Cardiac muscle cell (in vitro differentiated cells and primary cell): ENCODE measurements around the gene LOXL4. TPM values are rescaled to one million over a fixed set of nuclear protein-coding genes. Genes with fewer than 3 reads are reported as not detected.

Source experiments
- DNase-seq, 2 donors: peaks; one replicate each; pipeline versions ENCODE4 v3.0.0 to v3.0.0-alpha.2; 2010 to 2017; ENCODE audit warnings: low read depth in 1 of 2, low spot score in 1 of 2
- H3K27ac ChIP-seq: fragments of 200-600 bp; sonication (generic); 2 replicates; pipeline ENCODE4 v1.5.1; 2016
- H3K27me3 ChIP-seq: fragments of 200-600 bp; sonication (generic); 2 replicates; pipeline ENCODE4 v1.6.0; 2016; ENCODE audit warnings: control low read depth
- H3K36me3 ChIP-seq: fragments of 200-600 bp; sonication (generic); 2 replicates; pipeline ENCODE4 v1.5.1; 2016; ENCODE audit warnings: control low read depth
- H3K4me1 ChIP-seq: fragments of 200-600 bp; sonication (generic); 2 replicates; pipeline ENCODE4 v1.8.1; 2017; ENCODE audit warnings: low read depth, mild to moderate bottlenecking, mixed run types
- H3K4me3 ChIP-seq: fragments of 200-600 bp; sonication (generic); 2 replicates; pipeline ENCODE4 v1.5.1; 2016; ENCODE audit warnings: mild to moderate bottlenecking
- H3K9me3 ChIP-seq: fragments of 200-600 bp; sonication (generic); 2 replicates; pipeline ENCODE4 v1.5.1; 2017; ENCODE audit warnings: low read depth, mild to moderate bottlenecking, control low read depth
- polyA plus RNA-seq: library from polyadenylated mRNA; unstranded; fragments of >200 nt; fragmentation: Nextera tagmentation; extraction: Ambion mirVana; gene quantifications from 2 replicates; pipeline ENCODE4 v1.2.1, GENCODE V29; 2016
- total RNA-seq: library from RNA; depleted of rRNA; stranded (reverse); fragments of >200 nt; gene quantifications from 2 replicates; pipeline ENCODE4 v1.2.3, GENCODE V29; 2016
- TF ChIP-seq, protein P1 (sequence below): IDR thresholded peaks from 2 replicates; pipeline ENCODE4 v1.5.1; 2012; ENCODE audit warnings: low read depth, mild to moderate bottlenecking, low read length

LOXL4 gene
- total and polyA plus RNA-seq, 2 experiments from 2014 or later, result 3.1 to 10.9 TPM

DNA sequence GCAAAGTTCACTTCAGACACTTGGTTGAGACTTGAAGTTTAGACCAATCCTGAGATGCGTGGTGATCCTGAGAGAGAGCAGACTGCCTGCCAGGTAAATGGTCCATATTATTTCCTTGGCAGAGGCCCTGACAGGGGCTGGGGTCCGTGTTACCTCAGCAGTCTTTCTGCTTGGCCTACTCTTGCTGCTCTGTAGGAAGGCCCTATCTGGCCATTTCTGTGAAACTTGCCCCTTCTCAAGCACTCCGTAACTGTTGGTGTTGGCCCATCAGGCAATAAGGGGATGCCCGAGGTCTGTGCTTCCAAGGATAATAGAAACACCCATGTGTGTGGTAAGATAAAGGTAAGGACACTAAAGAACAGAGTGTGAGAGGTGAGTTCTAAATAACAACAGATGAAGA lies 20.0 kb downstream of the LOXL4 start:
- TF ChIP-seq, protein P1, sequence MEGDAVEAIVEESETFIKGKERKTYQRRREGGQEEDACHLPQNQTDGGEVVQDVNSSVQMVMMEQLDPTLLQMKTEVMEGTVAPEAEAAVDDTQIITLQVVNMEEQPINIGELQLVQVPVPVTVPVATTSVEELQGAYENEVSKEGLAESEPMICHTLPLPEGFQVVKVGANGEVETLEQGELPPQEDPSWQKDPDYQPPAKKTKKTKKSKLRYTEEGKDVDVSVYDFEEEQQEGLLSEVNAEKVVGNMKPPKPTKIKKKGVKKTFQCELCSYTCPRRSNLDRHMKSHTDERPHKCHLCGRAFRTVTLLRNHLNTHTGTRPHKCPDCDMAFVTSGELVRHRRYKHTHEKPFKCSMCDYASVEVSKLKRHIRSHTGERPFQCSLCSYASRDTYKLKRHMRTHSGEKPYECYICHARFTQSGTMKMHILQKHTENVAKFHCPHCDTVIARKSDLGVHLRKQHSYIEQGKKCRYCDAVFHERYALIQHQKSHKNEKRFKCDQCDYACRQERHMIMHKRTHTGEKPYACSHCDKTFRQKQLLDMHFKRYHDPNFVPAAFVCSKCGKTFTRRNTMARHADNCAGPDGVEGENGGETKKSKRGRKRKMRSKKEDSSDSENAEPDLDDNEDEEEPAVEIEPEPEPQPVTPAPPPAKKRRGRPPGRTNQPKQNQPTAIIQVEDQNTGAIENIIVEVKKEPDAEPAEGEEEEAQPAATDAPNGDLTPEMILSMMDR, result no peak
- Histone ChIP-seq H3K36me3 (peaks cover 15% of the 10 kb centered on the region), H3K27me3 (no peaks in the 10 kb centered on the region)

DNA sequence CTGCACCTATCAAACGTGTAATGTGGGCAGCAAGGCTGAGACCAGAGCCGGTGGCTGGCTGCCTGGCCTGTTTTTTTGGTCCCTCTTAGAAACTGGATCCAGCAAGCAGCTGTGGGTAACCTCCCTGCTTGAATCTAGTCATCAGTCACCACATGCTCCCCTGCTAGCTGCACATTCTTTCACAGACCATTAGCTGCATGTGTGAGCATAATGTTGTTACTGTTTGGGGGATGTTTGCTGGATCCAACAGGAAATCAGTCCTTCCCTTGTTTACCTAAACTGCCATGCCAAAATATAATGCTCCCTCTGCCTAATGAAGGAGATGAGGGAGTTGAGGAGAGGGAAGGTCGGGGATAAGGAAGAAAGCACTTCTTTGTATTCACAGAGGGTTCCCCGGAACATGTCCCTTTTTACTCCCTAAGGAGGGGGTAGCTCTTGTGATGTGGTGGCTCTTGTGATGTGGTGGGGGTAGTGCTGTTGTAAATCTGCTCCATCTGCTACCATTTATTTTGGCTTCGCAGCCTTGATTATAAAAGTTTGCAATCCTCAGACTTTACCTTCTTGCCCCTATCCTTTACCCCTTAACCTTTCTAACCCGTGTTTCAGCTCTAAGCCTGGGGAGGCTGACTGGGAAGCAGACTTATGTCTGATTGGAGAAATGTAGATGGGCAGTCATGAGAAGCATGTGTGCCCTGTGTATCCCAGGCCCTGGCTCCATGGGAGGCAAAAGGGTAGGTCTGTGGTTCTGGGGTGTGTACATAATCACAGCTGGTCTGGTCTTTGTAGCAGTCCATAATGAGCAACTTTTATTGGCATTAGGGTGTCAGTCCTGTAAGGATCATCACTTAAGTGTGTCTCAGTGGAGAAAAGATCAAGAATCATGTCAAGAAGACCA lies 20.8 kb downstream of the LOXL4 start:
- Histone ChIP-seq H3K4me3 (no peak overlapping the region), H3K9me3 (no peaks in the 10 kb centered on the region), H3K36me3 (peaks cover 15% of the 10 kb centered on the region), H3K27me3 (no peaks in the 10 kb centered on the region), H3K4me1 (peaks cover 6% of the 10 kb centered on the region), H3K27ac (no peak overlapping the region)
- TF ChIP-seq, protein P1, result no peak
- no peak for DNase-seq

More for the DNA sequence above, 20.0 kb downstream of the LOXL4 start:
- H3K4me3 ChIP-seq, result no peak overlapping the region
- DNase-seq, result no peak
- no peak overlapping the region for H3K27ac ChIP-seq
- peaks cover 9% of the 10 kb centered on the region for H3K4me1 ChIP-seq
- H3K9me3 ChIP-seq, result no peaks in the 10 kb centered on the region

DNA sequence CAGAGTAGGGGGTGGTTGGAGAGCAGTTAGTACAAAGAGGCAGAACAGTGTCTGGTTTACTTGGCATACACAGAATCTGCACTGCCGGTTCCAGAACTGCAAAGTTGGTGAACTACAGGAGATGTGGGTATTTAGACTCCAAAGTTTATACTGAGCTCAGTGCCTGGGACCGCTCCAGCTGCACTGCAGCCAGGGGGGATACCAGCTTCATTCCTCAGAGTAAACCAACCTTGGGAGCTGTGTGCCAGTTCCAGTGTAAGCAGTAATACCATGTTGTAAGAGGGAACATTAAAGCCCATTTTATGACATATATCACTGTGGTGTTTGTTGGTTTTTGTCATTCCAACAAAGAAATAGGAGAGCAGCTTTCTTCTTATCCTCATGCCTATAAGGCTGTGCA lies 23.4 kb downstream of the LOXL4 start:
- no peak for DNase-seq
- H3K36me3 ChIP-seq, result peaks cover 15% of the 10 kb centered on the region
- H3K4me3 ChIP-seq, result no peak overlapping the region
- no peak overlapping the region for H3K27ac ChIP-seq
- H3K4me1 ChIP-seq, result no peaks in the 10 kb centered on the region
- H3K9me3 ChIP-seq, result no peaks in the 10 kb centered on the region
- H3K27me3 ChIP-seq, result no peaks in the 10 kb centered on the region
- TF ChIP-seq, protein P1, result no peak

DNA sequence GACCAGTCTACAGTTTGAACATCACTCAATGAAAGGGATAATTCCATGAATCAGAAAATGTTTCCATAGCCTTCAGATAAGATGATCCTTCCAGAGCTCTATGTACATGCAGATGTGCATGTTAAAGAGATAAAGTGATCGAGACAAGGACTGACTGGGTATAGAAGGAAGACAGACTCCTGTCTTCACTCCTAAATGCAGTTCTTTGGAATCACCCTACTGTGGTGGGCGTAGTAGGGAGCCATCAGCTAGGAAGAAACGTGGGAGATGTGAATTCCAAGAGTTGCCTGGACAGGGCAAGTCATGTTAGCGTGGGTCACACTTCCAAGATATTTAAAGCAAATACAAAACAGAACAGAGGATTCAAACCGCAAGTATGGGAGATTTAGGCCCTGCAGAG lies 23.9 kb downstream of the LOXL4 start:
- peaks cover 15% of the 10 kb centered on the region for H3K36me3 ChIP-seq

DNA sequence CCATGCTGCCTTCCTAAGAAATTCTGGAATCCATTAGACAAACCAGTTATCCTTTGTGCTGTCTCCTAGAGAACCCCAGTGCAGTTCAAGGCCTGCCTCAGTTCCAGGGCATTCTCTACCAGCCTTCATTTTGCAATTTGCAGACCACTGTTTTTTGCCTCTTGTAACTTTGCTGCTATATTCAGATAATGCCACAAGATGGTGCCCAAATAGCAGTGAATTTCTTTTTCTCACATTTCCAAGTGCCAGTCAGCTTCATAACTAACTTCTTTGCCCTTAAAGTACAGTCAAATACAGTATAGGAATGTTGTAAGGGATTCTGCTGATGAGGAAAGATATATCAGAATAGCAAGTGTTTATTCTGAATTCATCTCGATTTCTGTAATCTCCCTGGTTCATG lies 25.2 kb downstream of the LOXL4 start:
- Histone ChIP-seq H3K27ac (no peak overlapping the region), H3K27me3 (no peaks in the 10 kb centered on the region), H3K4me1 (no peaks in the 10 kb centered on the region), H3K4me3 (no peak overlapping the region), H3K9me3 (no peaks in the 10 kb centered on the region), H3K36me3 (peaks cover 15% of the 10 kb centered on the region)
- TF ChIP-seq, protein P1, result peak; percentile 49
- DNase-seq, result peak; percentile 40 to 62

More for the DNA sequence above, 23.9 kb downstream of the LOXL4 start:
- no peak for DNase-seq
- no peaks in the 10 kb centered on the region for H3K27me3 ChIP-seq
- no peak overlapping the region for H3K27ac ChIP-seq
- TF ChIP-seq, protein P1, result no peak
- no peaks in the 10 kb centered on the region for H3K9me3 ChIP-seq
- H3K4me1 ChIP-seq, result no peaks in the 10 kb centered on the region
- no peak overlapping the region for H3K4me3 ChIP-seq
